Upper lobe of left lung (tissue), 4 donors: Measurements from ENCODE around the gene GDF2.

Source experiments
- EP300 ChIP-seq, 4 donors: sonication (generic); formaldehyde crosslinking; IDR thresholded peaks; one replicate each; pipeline ENCODE4 v1.5.1; 2017; ENCODE audit warnings: antibody characterized with exemption in 4 of 4, control low read depth in 2 of 4
- POLR2AphosphoS5 ChIP-seq, 2 donors: sonication (generic); formaldehyde crosslinking; IDR thresholded peaks; one replicate each; pipeline ENCODE4 v1.5.1; 2017; ENCODE audit warnings: antibody characterized with exemption in 2 of 2
- TF ChIP-seq, protein P1 (sequence below), 6 experiments: fragments of 450-650 bp in 4 of 6; fragments of 200-600 bp in 2 of 6; sonication (generic) in 2 of 6; IDR thresholded peaks; one replicate each; pipeline ENCODE4 v1.5.1; 2016 to 2019; ENCODE audit warnings: antibody characterized with exemption in 6 of 6

DNA sequence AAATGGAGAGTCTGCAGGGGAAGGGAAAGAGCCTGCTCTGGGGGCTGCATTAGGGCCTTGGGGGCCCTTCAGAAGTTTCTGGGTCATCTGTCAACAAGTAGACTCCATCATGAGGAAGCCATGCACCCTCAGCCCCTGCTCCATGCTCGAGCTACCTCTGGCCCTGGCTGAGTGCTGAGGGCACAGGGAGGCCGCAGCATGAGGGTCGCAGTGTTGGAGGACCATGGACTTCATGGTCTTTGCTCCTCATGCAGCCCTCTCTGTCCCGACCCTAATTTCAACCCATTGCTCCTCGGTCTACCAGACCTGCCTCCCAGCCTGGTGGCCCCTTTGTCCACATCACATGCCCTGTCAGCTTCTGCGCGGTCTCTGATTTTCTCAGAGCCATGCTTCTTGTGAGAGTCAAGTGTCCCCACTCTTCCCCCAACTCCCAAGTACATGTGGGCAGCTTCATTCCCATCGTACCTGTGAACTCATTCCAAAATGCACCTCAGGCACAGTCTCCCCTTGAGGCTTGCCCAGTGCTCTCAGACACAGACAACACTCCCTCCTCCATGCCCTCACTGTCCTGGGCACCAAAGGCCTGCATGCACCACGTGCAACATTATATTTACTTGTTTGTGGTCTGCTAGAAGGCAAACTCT is 47.1 kb downstream of the GDF2 start:
- TF ChIP-seq POLR2AphosphoS5 (IDR thresholded peaks at IDR 0.05): no peak
- no peak for TF ChIP-seq EP300 (IDR thresholded peaks at IDR 0.05)
- TF ChIP-seq, protein P1, sequence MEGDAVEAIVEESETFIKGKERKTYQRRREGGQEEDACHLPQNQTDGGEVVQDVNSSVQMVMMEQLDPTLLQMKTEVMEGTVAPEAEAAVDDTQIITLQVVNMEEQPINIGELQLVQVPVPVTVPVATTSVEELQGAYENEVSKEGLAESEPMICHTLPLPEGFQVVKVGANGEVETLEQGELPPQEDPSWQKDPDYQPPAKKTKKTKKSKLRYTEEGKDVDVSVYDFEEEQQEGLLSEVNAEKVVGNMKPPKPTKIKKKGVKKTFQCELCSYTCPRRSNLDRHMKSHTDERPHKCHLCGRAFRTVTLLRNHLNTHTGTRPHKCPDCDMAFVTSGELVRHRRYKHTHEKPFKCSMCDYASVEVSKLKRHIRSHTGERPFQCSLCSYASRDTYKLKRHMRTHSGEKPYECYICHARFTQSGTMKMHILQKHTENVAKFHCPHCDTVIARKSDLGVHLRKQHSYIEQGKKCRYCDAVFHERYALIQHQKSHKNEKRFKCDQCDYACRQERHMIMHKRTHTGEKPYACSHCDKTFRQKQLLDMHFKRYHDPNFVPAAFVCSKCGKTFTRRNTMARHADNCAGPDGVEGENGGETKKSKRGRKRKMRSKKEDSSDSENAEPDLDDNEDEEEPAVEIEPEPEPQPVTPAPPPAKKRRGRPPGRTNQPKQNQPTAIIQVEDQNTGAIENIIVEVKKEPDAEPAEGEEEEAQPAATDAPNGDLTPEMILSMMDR (IDR thresholded peaks at IDR 0.05): no peak
